Measurements from ENCODE around the gene TANC1.

GRCh38 chr2:159169187-159169586, 200.7 kb downstream of the TANC1 start:
- TF ChIP-seq CTCF (IDR thresholded peaks at IDR 0.05) = no peak
- no peak for TF ChIP-seq POLR2A (IDR thresholded peaks at IDR 0.05)

Data from right lobe of liver (tissue), 4 donors.